ENCODE results near the gene SMIM24.
A peak's percentile ranks its signal among the peaks of the same experiment; 100 is the strongest.
"Not testable (repeated sequence)": the region's sequence is repeated elsewhere in the genome, so short reads cannot be mapped to it uniquely, and the experiment has no call there.

SMIM24 gene

GRCh38 chr19:3480383-3481091, at the start of gene SMIM24:
TSS of gene SMIM24 (minus strand) at chr19:3480525. CDS start at chr19:3480463, 62 bp downstream.
- no peak for DNase-seq

GRCh38 chr19:3529299-3529698, 49.0 kb upstream of the SMIM24 start:
- DNase-seq = not testable (repeated sequence)

GRCh38 chr19:3528539-3529211, 48.4 kb upstream of the SMIM24 start:
- no peak for DNase-seq

- no peak for DNase-seq
Measured at GRCh38 chr19:3528080-3528479, 47.8 kb upstream of the SMIM24 start.

GRCh38 chr19:3527238-3527910, 47.0 kb upstream of the SMIM24 start:
- DNase-seq = no peak

GRCh38 chr19:3526507-3527237, 46.3 kb upstream of the SMIM24 start:
- no peak for DNase-seq

GRCh38 chr19:3524904-3525451, 44.7 kb upstream of the SMIM24 start:
- no peak for DNase-seq

- no peak for DNase-seq
Measured at GRCh38 chr19:3524078-3524842, 43.9 kb upstream of the SMIM24 start.

GRCh38 chr19:3523361-3524077, 43.2 kb upstream of the SMIM24 start:
- DNase-seq = no peak

- no peak for DNase-seq
Measured at GRCh38 chr19:3522421-3523360, 42.4 kb upstream of the SMIM24 start.

GRCh38 chr19:3521104-3521445, 40.8 kb upstream of the SMIM24 start:
- no peak for DNase-seq

- no peak for DNase-seq
Measured at GRCh38 chr19:3520166-3521103, 40.1 kb upstream of the SMIM24 start.

- DNase-seq = no peak
Measured at GRCh38 chr19:3519126-3519525, 38.8 kb upstream of the SMIM24 start.

GRCh38 chr19:3518659-3519058, 38.3 kb upstream of the SMIM24 start:
- no peak for DNase-seq

- DNase-seq = no peak
Measured at GRCh38 chr19:3518255-3518654, 37.9 kb upstream of the SMIM24 start.

GRCh38 chr19:3517638-3518037, 37.3 kb upstream of the SMIM24 start:
- no peak for DNase-seq

GRCh38 chr19:3516675-3517207, 36.4 kb upstream of the SMIM24 start:
- DNase-seq = peak; percentile 78

GRCh38 chr19:3515891-3516422, 35.6 kb upstream of the SMIM24 start:
- DNase-seq = no peak

GRCh38 chr19:3514930-3515329, 34.6 kb upstream of the SMIM24 start:
- DNase-seq = no peak
